HEK293 (cell line): ENCODE results near the gene ARHGEF2.

Experiments used
- CTCF ChIA-PET: fragments of 350-600 bp; formaldehyde crosslinking; extraction: SDS; loops from one replicate; lab custom pipeline; 2021; ENCODE audit warnings: antibody characterized with exemption; lab: Yijun Ruan, JAX
- POLR2A ChIA-PET: fragments of 300-600 bp; formaldehyde crosslinking; extraction: SDS; loops from one replicate; lab custom pipeline; 2020; ENCODE audit warnings: antibody characterized with exemption, inconsistent platforms; lab: Yijun Ruan, JAX
- H3K27ac ChIP-seq: fragments of 200-500 bp; sonication (Bioruptor generic); 2 replicates; pipeline ENCODE4 v1.5.1; 2014; ENCODE audit warnings: low read depth, low read length, control low read depth, inconsistent platforms; ENCODE audit errors: extremely low read depth
- H3K36me3 ChIP-seq, 2 experiments: fragments of 200-500 bp in 1 of 2; sonication (Bioruptor generic) in 1 of 2; 1 replicate in 1 of 2; 2 replicates in 1 of 2; pipeline ENCODE4 v1.5.1; 2014 to 2017; ENCODE audit warnings: inconsistent platforms in 2 of 2, low read length in 2 of 2; ENCODE audit not compliant: control insufficient read depth in 2 of 2, insufficient read depth in 1 of 2
- H3K4me1 ChIP-seq: fragments of 200-500 bp; sonication (Bioruptor generic); 2 replicates; pipeline ENCODE4 v1.5.1; 2014; ENCODE audit warnings: mild to moderate bottlenecking, low read length, inconsistent platforms; ENCODE audit not compliant: control insufficient read depth, insufficient read depth
- H3K4me3 ChIP-seq: 2 replicates; pipeline ENCODE4 v1.5.1; 2011; ENCODE audit warnings: low read depth, mild to moderate bottlenecking, control low read depth, low read length, moderate library complexity
- H3K9me3 ChIP-seq: fragments of 200-500 bp; sonication (Bioruptor generic); 2 replicates; pipeline ENCODE4 v1.5.1; 2014; ENCODE audit warnings: low read depth, low read length, inconsistent platforms; ENCODE audit not compliant: control insufficient read depth, insufficient read depth
- KLF16 ChIP-seq: fragments of 450-650 bp; formaldehyde crosslinking; IDR thresholded peaks from 2 replicates; pipeline ENCODE4 v1.5.1; 2017; ENCODE audit warnings: missing biosample characterization, missing genetic modification characterization
- KLF9 ChIP-seq: fragments of 450-650 bp; formaldehyde crosslinking; IDR thresholded peaks from 2 replicates; pipeline ENCODE4 v1.5.1; 2016; ENCODE audit warnings: missing biosample characterization, missing genetic modification characterization, low read depth
- MZF1 ChIP-seq: fragments of 450-650 bp; formaldehyde crosslinking; IDR thresholded peaks from 2 replicates; pipeline ENCODE4 v1.5.1; 2017; ENCODE audit warnings: missing biosample characterization, missing genetic modification characterization, borderline replicate concordance
- PRDM1 ChIP-seq: fragments of 450-650 bp; formaldehyde crosslinking; IDR thresholded peaks from 2 replicates; pipeline ENCODE4; 2016; ENCODE audit warnings: missing biosample characterization, missing genetic modification characterization
- ZNF133 ChIP-seq: fragments of 450-650 bp; formaldehyde crosslinking; IDR thresholded peaks from 2 replicates; pipeline ENCODE4 v1.5.1; 2016; ENCODE audit warnings: missing biosample characterization, missing genetic modification characterization
- ZNF146 ChIP-seq: fragments of 450-650 bp; formaldehyde crosslinking; IDR thresholded peaks from 2 replicates; pipeline ENCODE4 v1.5.1; 2016; ENCODE audit warnings: missing biosample characterization, missing genetic modification characterization
- ZNF157 ChIP-seq: fragments of 450-650 bp; formaldehyde crosslinking; IDR thresholded peaks from 2 replicates; pipeline ENCODE4 v1.5.1; 2016; ENCODE audit warnings: missing biosample characterization, missing genetic modification characterization
- ZNF184 ChIP-seq: fragments of 450-650 bp; IDR thresholded peaks from 2 replicates; pipeline ENCODE4 v1.5.1; 2018; ENCODE audit warnings: missing biosample characterization, mild to moderate bottlenecking, missing genetic modification characterization
- ZNF221 ChIP-seq: fragments of 450-650 bp; formaldehyde crosslinking; IDR thresholded peaks from 2 replicates; pipeline ENCODE4 v1.5.1; 2017; ENCODE audit warnings: missing biosample characterization, missing genetic modification characterization, borderline replicate concordance
- ZNF324 ChIP-seq: fragments of 450-650 bp; formaldehyde crosslinking; IDR thresholded peaks from 2 replicates; pipeline ENCODE4 v1.5.1; 2016; ENCODE audit warnings: missing biosample characterization, missing genetic modification characterization
- ZNF335 ChIP-seq: fragments of 450-650 bp; formaldehyde crosslinking; conservative IDR thresholded peaks from 2 replicates; pipeline ENCODE4 v1.5.1; 2016; ENCODE audit warnings: missing biosample characterization, missing genetic modification characterization
- ZNF394 ChIP-seq: fragments of 450-650 bp; formaldehyde crosslinking; IDR thresholded peaks from 2 replicates; pipeline ENCODE4 v1.5.1; 2016; ENCODE audit warnings: missing biosample characterization, missing genetic modification characterization, mild to moderate bottlenecking, moderate library complexity, borderline replicate concordance
- ZNF48 ChIP-seq: fragments of 450-650 bp; formaldehyde crosslinking; IDR thresholded peaks from 2 replicates; pipeline ENCODE4 v1.5.1; 2016; ENCODE audit warnings: missing biosample characterization, missing genetic modification characterization
- ZNF529 ChIP-seq: fragments of 450-650 bp; formaldehyde crosslinking; IDR thresholded peaks from 2 replicates; pipeline ENCODE4 v1.5.1; 2017; ENCODE audit warnings: missing genetic modification characterization, missing biosample characterization; ENCODE audit not compliant: insufficient replicate concordance
- ZNF621 ChIP-seq: fragments of 450-650 bp; formaldehyde crosslinking; IDR thresholded peaks from 2 replicates; pipeline ENCODE4 v1.5.1; 2017; ENCODE audit warnings: missing biosample characterization, missing genetic modification characterization
- ZNF629 ChIP-seq: fragments of 450-650 bp; formaldehyde crosslinking; IDR thresholded peaks from 2 replicates; pipeline ENCODE4 v1.5.1; 2017; ENCODE audit warnings: missing biosample characterization, missing genetic modification characterization
- ZNF660 ChIP-seq: fragments of 450-650 bp; IDR thresholded peaks from 2 replicates; pipeline ENCODE4 v1.5.1; 2018; ENCODE audit warnings: missing biosample characterization, mild to moderate bottlenecking, missing genetic modification characterization
- ZNF792 ChIP-seq: fragments of 450-650 bp; formaldehyde crosslinking; IDR thresholded peaks from 2 replicates; pipeline ENCODE4 v1.5.1; 2016; ENCODE audit warnings: missing biosample characterization, missing genetic modification characterization
- ZSCAN16 ChIP-seq: fragments of 450-650 bp; formaldehyde crosslinking; IDR thresholded peaks from 2 replicates; pipeline ENCODE4 v1.5.1; 2016; ENCODE audit warnings: missing biosample characterization, missing genetic modification characterization
- ZSCAN4 ChIP-seq: fragments of 450-650 bp; formaldehyde crosslinking; IDR thresholded peaks from 2 replicates; pipeline ENCODE4 v1.5.1; 2017; ENCODE audit warnings: missing biosample characterization, missing genetic modification characterization
- TF ChIP-seq, protein P1 (sequence below): fragments of 450-650 bp; formaldehyde crosslinking; IDR thresholded peaks from 2 replicates; pipeline ENCODE4 v1.5.1; 2017; ENCODE audit warnings: missing biosample characterization, missing genetic modification characterization
- TF ChIP-seq, protein P2 (sequence below): fragments of 450-650 bp; formaldehyde crosslinking; IDR thresholded peaks from 2 replicates; pipeline ENCODE4 v1.5.1; 2016; ENCODE audit warnings: missing biosample characterization, missing genetic modification characterization, borderline replicate concordance
- TF ChIP-seq, protein P3 (sequence below): fragments of 450-650 bp; formaldehyde crosslinking; IDR thresholded peaks from 2 replicates; pipeline ENCODE4 v1.5.1; 2017; ENCODE audit warnings: missing biosample characterization, missing genetic modification characterization
- TF ChIP-seq, protein P4 (sequence below): fragments of 450-650 bp; formaldehyde crosslinking; IDR thresholded peaks from 2 replicates; pipeline ENCODE4 v1.5.1; 2016; ENCODE audit warnings: missing biosample characterization, missing genetic modification characterization
- TF ChIP-seq, protein P5 (sequence below): fragments of 450-650 bp; formaldehyde crosslinking; IDR thresholded peaks from 2 replicates; pipeline ENCODE4 v1.5.1; 2017; ENCODE audit warnings: missing biosample characterization, missing genetic modification characterization

Gene ARHGEF2

GRCh38 chr1:155904261-155904660 lies 74.1 kb downstream of the ARHGEF2 start:
- peaks cover 78% of the 10 kb centered on the region in 2 experiments for H3K36me3 ChIP-seq
- CTCF ChIA-PET, result interaction anchor here (0.9 kb wide), 1 partner anchor 162 kb away, joined by 5 read pairs; no protein-coding TSS in a partner anchor
- H3K9me3 ChIP-seq, result no peaks in the 10 kb centered on the region
- H3K4me1 ChIP-seq, result no peaks in the 10 kb centered on the region
- no peak for TF ChIP-seq ZNF621 (tag by site-specific recombination)
- no peak for TF ChIP-seq ZNF324
- no peak for TF ChIP-seq ZNF184
- no peak for TF ChIP-seq ZSCAN16
- TF ChIP-seq ZNF529 (tag by site-specific recombination), result no peak
- no peak for TF ChIP-seq KLF16 (tag by site-specific recombination)
- no peak for TF ChIP-seq ZNF629 (tag by site-specific recombination)
- TF ChIP-seq ZSCAN4 (tag by site-specific recombination), result no peak
- POLR2A ChIA-PET, result no interaction called here
- H3K27ac ChIP-seq, result no peak overlapping the region
- no peak overlapping the region for H3K4me3 ChIP-seq

- ChIA-PET POLR2A (no interaction called here), CTCF (interaction anchor here (0.5 to 0.7 kb wide), 2 partner anchors 92 to 96 kb away, joined by 3 read pairs; no protein-coding TSS in a partner anchor)
- peaks cover 52 to 77% of the 10 kb centered on the region in 2 experiments for H3K36me3 ChIP-seq
- no peak overlapping the region for H3K27ac ChIP-seq
- no peaks in the 10 kb centered on the region for H3K4me1 ChIP-seq
- H3K4me3 ChIP-seq, result no peak overlapping the region
- no peaks in the 10 kb centered on the region for H3K9me3 ChIP-seq
- no peak for TF ChIP-seq ZNF146 (tag by site-specific recombination)
- TF ChIP-seq ZNF660 (tag by site-specific recombination), result no peak
- no peak for TF ChIP-seq ZNF335 (tag by site-specific recombination)
- TF ChIP-seq KLF9, result no peak
- TF ChIP-seq, protein P1, sequence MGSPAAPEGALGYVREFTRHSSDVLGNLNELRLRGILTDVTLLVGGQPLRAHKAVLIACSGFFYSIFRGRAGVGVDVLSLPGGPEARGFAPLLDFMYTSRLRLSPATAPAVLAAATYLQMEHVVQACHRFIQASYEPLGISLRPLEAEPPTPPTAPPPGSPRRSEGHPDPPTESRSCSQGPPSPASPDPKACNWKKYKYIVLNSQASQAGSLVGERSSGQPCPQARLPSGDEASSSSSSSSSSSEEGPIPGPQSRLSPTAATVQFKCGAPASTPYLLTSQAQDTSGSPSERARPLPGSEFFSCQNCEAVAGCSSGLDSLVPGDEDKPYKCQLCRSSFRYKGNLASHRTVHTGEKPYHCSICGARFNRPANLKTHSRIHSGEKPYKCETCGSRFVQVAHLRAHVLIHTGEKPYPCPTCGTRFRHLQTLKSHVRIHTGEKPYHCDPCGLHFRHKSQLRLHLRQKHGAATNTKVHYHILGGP (tag by site-specific recombination), result no peak
- TF ChIP-seq, protein P2, sequence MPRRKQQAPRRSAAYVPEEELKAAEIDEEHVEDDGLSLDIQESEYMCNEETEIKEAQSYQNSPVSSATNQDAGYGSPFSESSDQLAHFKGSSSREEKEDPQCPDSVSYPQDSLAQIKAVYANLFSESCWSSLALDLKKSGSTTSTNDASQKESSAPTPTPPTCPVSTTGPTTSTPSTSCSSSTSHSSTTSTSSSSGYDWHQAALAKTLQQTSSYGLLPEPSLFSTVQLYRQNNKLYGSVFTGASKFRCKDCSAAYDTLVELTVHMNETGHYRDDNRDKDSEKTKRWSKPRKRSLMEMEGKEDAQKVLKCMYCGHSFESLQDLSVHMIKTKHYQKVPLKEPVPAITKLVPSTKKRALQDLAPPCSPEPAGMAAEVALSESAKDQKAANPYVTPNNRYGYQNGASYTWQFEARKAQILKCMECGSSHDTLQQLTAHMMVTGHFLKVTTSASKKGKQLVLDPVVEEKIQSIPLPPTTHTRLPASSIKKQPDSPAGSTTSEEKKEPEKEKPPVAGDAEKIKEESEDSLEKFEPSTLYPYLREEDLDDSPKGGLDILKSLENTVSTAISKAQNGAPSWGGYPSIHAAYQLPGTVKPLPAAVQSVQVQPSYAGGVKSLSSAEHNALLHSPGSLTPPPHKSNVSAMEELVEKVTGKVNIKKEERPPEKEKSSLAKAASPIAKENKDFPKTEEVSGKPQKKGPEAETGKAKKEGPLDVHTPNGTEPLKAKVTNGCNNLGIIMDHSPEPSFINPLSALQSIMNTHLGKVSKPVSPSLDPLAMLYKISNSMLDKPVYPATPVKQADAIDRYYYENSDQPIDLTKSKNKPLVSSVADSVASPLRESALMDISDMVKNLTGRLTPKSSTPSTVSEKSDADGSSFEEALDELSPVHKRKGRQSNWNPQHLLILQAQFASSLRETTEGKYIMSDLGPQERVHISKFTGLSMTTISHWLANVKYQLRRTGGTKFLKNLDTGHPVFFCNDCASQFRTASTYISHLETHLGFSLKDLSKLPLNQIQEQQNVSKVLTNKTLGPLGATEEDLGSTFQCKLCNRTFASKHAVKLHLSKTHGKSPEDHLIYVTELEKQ (tag by site-specific recombination), result no peak
- TF ChIP-seq, protein P3, sequence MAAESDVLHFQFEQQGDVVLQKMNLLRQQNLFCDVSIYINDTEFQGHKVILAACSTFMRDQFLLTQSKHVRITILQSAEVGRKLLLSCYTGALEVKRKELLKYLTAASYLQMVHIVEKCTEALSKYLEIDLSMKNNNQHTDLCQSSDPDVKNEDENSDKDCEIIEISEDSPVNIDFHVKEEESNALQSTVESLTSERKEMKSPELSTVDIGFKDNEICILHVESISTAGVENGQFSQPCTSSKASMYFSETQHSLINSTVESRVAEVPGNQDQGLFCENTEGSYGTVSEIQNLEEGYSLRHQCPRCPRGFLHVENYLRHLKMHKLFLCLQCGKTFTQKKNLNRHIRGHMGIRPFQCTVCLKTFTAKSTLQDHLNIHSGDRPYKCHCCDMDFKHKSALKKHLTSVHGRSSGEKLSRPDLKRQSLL (tag by site-specific recombination), result no peak
- TF ChIP-seq ZNF792 (tag by site-specific recombination), result no peak
- TF ChIP-seq, protein P4, sequence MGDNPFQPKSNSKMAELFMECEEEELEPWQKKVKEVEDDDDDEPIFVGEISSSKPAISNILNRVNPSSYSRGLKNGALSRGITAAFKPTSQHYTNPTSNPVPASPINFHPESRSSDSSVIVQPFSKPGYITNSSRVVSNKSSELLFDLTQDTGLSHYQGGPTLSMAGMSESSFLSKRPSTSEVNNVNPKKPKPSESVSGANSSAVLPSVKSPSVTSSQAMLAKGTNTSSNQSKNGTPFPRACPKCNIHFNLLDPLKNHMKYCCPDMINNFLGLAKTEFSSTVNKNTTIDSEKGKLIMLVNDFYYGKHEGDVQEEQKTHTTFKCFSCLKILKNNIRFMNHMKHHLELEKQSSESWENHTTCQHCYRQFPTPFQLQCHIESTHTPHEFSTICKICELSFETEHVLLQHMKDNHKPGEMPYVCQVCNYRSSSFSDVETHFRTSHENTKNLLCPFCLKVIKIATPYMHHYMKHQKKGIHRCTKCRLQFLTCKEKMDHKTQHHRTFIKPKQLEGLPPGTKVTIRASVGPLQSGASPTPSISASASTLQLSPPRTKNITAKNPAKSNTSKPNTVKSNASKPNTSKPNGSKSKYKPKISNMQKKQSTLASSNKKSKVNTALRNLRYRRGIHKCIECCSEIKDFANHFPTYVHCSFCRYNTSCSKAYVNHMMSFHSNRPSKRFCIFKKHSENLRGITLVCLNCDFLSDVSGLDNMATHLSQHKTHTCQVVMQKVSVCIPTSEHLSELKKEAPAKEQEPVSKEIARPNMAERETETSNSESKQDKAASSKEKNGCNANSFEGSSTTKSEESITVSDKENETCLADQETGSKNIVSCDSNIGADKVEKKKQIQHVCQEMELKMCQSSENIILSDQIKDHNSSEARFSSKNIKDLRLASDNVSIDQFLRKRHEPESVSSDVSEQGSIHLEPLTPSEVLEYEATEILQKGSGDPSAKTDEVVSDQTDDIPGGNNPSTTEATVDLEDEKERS (tag by site-specific recombination), result no peak
- no peak for TF ChIP-seq MZF1
- TF ChIP-seq PRDM1, result no peak
- TF ChIP-seq, protein P5, sequence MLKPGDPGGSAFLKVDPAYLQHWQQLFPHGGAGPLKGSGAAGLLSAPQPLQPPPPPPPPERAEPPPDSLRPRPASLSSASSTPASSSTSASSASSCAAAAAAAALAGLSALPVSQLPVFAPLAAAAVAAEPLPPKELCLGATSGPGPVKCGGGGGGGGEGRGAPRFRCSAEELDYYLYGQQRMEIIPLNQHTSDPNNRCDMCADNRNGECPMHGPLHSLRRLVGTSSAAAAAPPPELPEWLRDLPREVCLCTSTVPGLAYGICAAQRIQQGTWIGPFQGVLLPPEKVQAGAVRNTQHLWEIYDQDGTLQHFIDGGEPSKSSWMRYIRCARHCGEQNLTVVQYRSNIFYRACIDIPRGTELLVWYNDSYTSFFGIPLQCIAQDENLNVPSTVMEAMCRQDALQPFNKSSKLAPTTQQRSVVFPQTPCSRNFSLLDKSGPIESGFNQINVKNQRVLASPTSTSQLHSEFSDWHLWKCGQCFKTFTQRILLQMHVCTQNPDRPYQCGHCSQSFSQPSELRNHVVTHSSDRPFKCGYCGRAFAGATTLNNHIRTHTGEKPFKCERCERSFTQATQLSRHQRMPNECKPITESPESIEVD (tag by site-specific recombination), result no peak
- TF ChIP-seq ZNF48 (tag by site-specific recombination), result no peak
- no peak for TF ChIP-seq ZNF221 (tag by site-specific recombination)
- no peak for TF ChIP-seq ZNF133 (tag by site-specific recombination)
- no peak for TF ChIP-seq ZNF157 (tag by site-specific recombination)
- TF ChIP-seq ZNF394, result no peak
Measured at GRCh38 chr1:155900161-155900560, 78.2 kb downstream of the ARHGEF2 start.
